Tibial nerve (tissue), 4 donors: Measurements from ENCODE around the gene RHD. TPM values are rescaled to one million over a fixed set of nuclear protein-coding genes. Genes with fewer than 3 reads are reported as not detected.
A peak's percentile ranks its signal among the peaks of the same experiment; 100 is the strongest.

Experiments
- DNase-seq, 2 donors: peaks; one replicate each; pipeline ENCODE4 v3.0.0-alpha.2; 2019; ENCODE audit warnings: low spot score in 2 of 2
- H3K27ac ChIP-seq, 4 donors: fragments of 200-600 bp; sonication (generic) in 3 of 4; one replicate each; pipeline ENCODE4 v1.5.1; 2017 to 2019; ENCODE audit warnings: mild to moderate bottlenecking in 1 of 4
- H3K27me3 ChIP-seq, 2 donors: fragments of 200-600 bp; sonication (generic) in 1 of 2; one replicate each; pipeline versions ENCODE4 v1.5.1 to v1.6.0; 2017 to 2019
- H3K36me3 ChIP-seq, 3 donors: fragments of 200-600 bp; sonication (generic); one replicate each; pipeline ENCODE4 v1.5.1; 2018 to 2019
- H3K4me1 ChIP-seq, 4 donors: fragments of 200-600 bp; sonication (generic) in 3 of 4; one replicate each; pipeline ENCODE4 v1.5.1; 2017 to 2019
- H3K4me3 ChIP-seq, 4 donors: fragments of 200-600 bp; sonication (generic) in 3 of 4; one replicate each; pipeline ENCODE4 v1.5.1; 2017 to 2019; ENCODE audit warnings: mild to moderate bottlenecking in 1 of 4, moderate library complexity in 1 of 4
- H3K9me3 ChIP-seq, 4 donors: fragments of 200-600 bp; sonication (generic) in 3 of 4; one replicate each; pipeline ENCODE4 v1.5.1; 2017 to 2019
- CTCF ChIP-seq, 5 experiments: fragments of 200-600 bp in 3 of 5; fragments of 450-650 bp in 2 of 5; sonication (generic) in 3 of 5; IDR thresholded peaks; one replicate each; pipeline ENCODE4 v1.5.1; 2016 to 2019; ENCODE audit warnings: antibody characterized with exemption in 5 of 5, mild to moderate bottlenecking in 3 of 5, moderate library complexity in 2 of 5
- EP300 ChIP-seq, 2 donors: sonication (generic); formaldehyde crosslinking; IDR thresholded peaks; one replicate each; pipeline ENCODE4 v1.6.1; 2017; ENCODE audit warnings: antibody characterized with exemption in 2 of 2, mild to moderate bottlenecking in 1 of 2
- POLR2A ChIP-seq, 2 donors: fragments of 450-650 bp; IDR thresholded peaks; one replicate each; pipeline ENCODE4 v1.6.1; 2017; ENCODE audit warnings: antibody characterized with exemption in 2 of 2, mild to moderate bottlenecking in 2 of 2, moderate library complexity in 2 of 2
- WGBS, 2 donors: methylation state at CpG; one replicate each; pipeline ENCODE4 v1.1.5; 2018; 5-methylcytosine and 5-hydroxymethylcytosine counted together
- total RNA-seq, 4 donors: library from RNA; depleted of rRNA; stranded (reverse); fragments of >200 nt; gene quantifications; one replicate each; pipeline ENCODE4 v1.1.0, GENCODE V29; 2016

The RHD gene
- total RNA-seq, 4 donors from 2014 or later, result not detected

DNA sequence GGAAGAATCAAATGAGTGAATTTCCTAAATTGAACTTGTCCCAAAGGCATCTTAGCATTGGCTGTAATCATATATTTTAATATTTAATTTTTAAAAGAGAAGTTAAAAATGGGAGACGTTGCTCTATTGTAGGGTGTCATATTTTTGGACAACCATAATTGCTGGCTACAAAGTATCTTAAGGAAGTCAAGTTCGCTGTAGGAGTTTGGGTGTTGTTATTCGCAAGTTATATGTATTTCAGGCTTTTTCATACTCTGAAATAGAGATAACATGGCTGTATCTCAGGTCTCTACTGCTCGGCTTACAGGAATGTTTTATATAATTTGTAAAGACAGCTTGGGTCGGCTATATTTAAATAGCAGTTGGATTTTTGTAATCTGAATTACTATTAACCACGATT, 66.7 kb downstream of the RHD start:
- TF ChIP-seq EP300 (IDR thresholded peaks at IDR 0.05) (no peak), POLR2A (IDR thresholded peaks at IDR 0.05) (no peak), CTCF (IDR thresholded peaks at IDR 0.05) (no peak)
- peak overlapping the region; percentile 76 to 97 (median 94) for H3K27ac ChIP-seq
- no peaks in the 10 kb centered on the region for H3K27me3 ChIP-seq
- H3K4me1 ChIP-seq, result peaks cover 0 to 40% (median 16%) of the 10 kb centered on the region in 4 donors
- DNase-seq, result no peak
- peaks cover 0 to 13% (median 0%) of the 10 kb centered on the region in 3 donors for H3K36me3 ChIP-seq
- H3K9me3 ChIP-seq, result no peaks in the 10 kb centered on the region
- WGBS, 2 donors, result 0% methylated on average over 6 of the region's 6 CpGs
- peak overlapping the region; percentile 71 to 93 (median 85) for H3K4me3 ChIP-seq

- Histone ChIP-seq H3K4me3 (no peak overlapping the region), H3K9me3 (no peaks in the 10 kb centered on the region), H3K36me3 (peaks cover 0 to 40% (median 2%) of the 10 kb centered on the region in 3 donors), H3K27me3 (no peaks in the 10 kb centered on the region), H3K4me1 (peaks cover 0 to 46% (median 16%) of the 10 kb centered on the region in 4 donors), H3K27ac (no peak overlapping the region)
- TF ChIP-seq EP300 (IDR thresholded peaks at IDR 0.05) (no peak), CTCF (IDR thresholded peaks at IDR 0.05) (no peak), POLR2A (IDR thresholded peaks at IDR 0.05) (no peak)
- no peak for DNase-seq
- 81 to 87% methylated on average over 6 of the region's 6 CpGs for WGBS, 2 donors
Measured at GRCh38 chr1:25341746-25342145, 69.4 kb downstream of the RHD start.

DNA sequence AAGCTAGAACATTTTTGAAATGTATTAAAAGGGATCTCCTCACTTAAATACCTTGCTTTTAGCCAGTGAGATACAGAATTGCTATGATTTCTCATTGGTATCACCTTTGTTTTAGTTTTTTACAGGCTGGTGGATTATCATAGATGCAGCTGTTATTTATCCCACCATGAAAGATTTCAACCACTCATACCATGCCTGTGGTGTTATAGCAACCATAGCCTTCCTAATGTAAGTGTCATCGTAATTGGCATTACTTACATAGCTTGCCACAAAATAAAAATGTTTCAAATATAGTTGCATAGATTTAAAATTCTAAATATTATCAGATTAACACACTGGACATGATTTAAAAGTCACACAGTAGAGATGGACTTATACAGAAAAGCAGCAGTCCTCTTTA, 70.5 kb downstream of the RHD start:
- Histone ChIP-seq H3K36me3 (peaks cover 0 to 48% (median 2%) of the 10 kb centered on the region in 3 donors), H3K4me3 (no peak overlapping the region), H3K27ac (no peak overlapping the region), H3K27me3 (no peaks in the 10 kb centered on the region), H3K4me1 (peaks cover 0 to 46% (median 16%) of the 10 kb centered on the region in 4 donors), H3K9me3 (no peaks in the 10 kb centered on the region)
- no peak for DNase-seq
- TF ChIP-seq POLR2A (IDR thresholded peaks at IDR 0.05), result no peak
- TF ChIP-seq EP300 (IDR thresholded peaks at IDR 0.05), result no peak
- TF ChIP-seq CTCF (IDR thresholded peaks at IDR 0.05), result no peak
- WGBS, 2 donors, result 86% methylated on average over 1 of the region's 1 CpG

- peaks cover 0 to 55% (median 2%) of the 10 kb centered on the region in 3 donors for H3K36me3 ChIP-seq
- H3K27ac ChIP-seq, result no peak overlapping the region
- H3K27me3 ChIP-seq, result no peaks in the 10 kb centered on the region
- no peak overlapping the region for H3K4me3 ChIP-seq
- peaks cover 0 to 46% (median 16%) of the 10 kb centered on the region in 4 donors for H3K4me1 ChIP-seq
- no peak for DNase-seq
- no peaks in the 10 kb centered on the region for H3K9me3 ChIP-seq
- WGBS, 2 donors, result 68 to 86% methylated on average over 4 of the region's 4 CpGs
- no peak for TF ChIP-seq POLR2A (IDR thresholded peaks at IDR 0.05)
- no peak for TF ChIP-seq EP300 (IDR thresholded peaks at IDR 0.05)
- no peak for TF ChIP-seq CTCF (IDR thresholded peaks at IDR 0.05)
Measured at GRCh38 chr1:25343872-25344271, 71.6 kb downstream of the RHD start.

DNA sequence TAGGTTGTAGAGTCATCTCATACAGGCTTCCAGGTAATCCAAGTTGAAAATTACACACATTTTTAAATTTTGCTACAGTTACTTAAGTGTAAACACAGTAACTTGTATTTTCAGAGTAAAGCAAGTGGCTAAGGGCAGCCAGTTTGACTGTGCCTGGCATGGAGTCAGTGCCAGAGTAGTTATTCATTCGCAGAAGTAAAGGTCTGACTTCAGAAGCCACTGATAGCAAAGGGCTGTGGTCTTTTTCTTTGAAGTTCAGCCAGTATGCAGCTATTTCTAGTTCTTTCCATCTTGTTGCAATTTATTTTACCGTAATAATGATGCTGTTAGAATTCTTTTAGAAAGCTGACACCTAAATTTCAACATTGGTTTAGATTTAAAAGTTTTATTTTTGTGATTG, 75.2 kb downstream of the RHD start:
- no peak overlapping the region for H3K4me3 ChIP-seq
- TF ChIP-seq POLR2A (IDR thresholded peaks at IDR 0.05) (no peak), CTCF (IDR thresholded peaks at IDR 0.05) (no peak), EP300 (IDR thresholded peaks at IDR 0.05) (no peak)
- no peak for DNase-seq
- no peaks in the 10 kb centered on the region for H3K9me3 ChIP-seq
- H3K27ac ChIP-seq, result no peak overlapping the region
- no peaks in the 10 kb centered on the region for H3K27me3 ChIP-seq
- H3K36me3 ChIP-seq, result peaks cover 0 to 87% (median 2%) of the 10 kb centered on the region in 3 donors
- 86 to 87% methylated on average over 2 of the region's 2 CpGs for WGBS, 2 donors
- H3K4me1 ChIP-seq, result peaks cover 0 to 11% (median 0%) of the 10 kb centered on the region in 4 donors
